Activated B cell treated with CpG ODN at 0.5 μM for 24 hours (primary cell): Measurements from ENCODE around the gene CST9L. TPM values are rescaled to one million over a fixed set of nuclear protein-coding genes. Genes with fewer than 3 reads are reported as not detected.

Source experiments
- ATAC-seq: fragments of 200-7000 bp; cut with Tn5 transposase; one replicate; pipeline ENCODE4 v1.10.0; 2021; ENCODE audit warnings: low read depth, mild to moderate bottlenecking, moderate library complexity
- CTCF ChIA-PET: fragments of 350-600 bp; sonication (Branson Sonifier 250); formaldehyde crosslinking; loops from one replicate; lab custom pipeline; 2021; ENCODE audit warnings: antibody characterized with exemption; lab: Charles Lee
- POLR2A ChIA-PET: fragments of 350-600 bp; sonication (Branson Sonifier 250); formaldehyde crosslinking; loops from one replicate; lab custom pipeline; 2021; ENCODE audit warnings: antibody characterized with exemption; lab: Charles Lee
- DNase-seq: peaks from one replicate; pipeline ENCODE4 v3.0.0; 2022
- H3K27ac Mint-ChIP-seq: one replicate; pipeline ENCODE4 v1.8.0; 2020; ENCODE audit warnings: mixed read lengths
- H3K27me3 Mint-ChIP-seq: one replicate; pipeline ENCODE4 v1.8.0; 2021; ENCODE audit warnings: mixed read lengths
- H3K36me3 Mint-ChIP-seq: one replicate; pipeline ENCODE4 v1.8.0; 2021; ENCODE audit warnings: low read depth, mixed read lengths
- H3K4me1 Mint-ChIP-seq: one replicate; pipeline ENCODE4 v1.8.0; 2021; ENCODE audit warnings: mixed read lengths
- H3K4me3 Mint-ChIP-seq: one replicate; pipeline ENCODE4 v1.8.0; 2020; ENCODE audit warnings: mild to moderate bottlenecking, mixed read lengths
- H3K9me3 Mint-ChIP-seq: one replicate; pipeline ENCODE4 v1.8.0; 2020; ENCODE audit warnings: mixed read lengths
- intact Hi-C: fragments of 100-400 bp; cut with micrococcal nuclease; formaldehyde crosslinking; loops from one replicate; pipeline ENCODE4 v1.15.1; 2024
- total RNA-seq: library from RNA; stranded (reverse); gene quantifications from 2 replicates; pipeline ENCODE4 v1.2.3, GENCODE V29; 2022
- TF ChIP-seq, protein P1 (sequence below): fragments of 200-600 bp; IDR thresholded peaks from one replicate; pipeline ENCODE4 v1.8.0; 2022; ENCODE audit warnings: antibody characterized with exemption, mild to moderate bottlenecking

Gene CST9L
- total RNA-seq, 1 donor from 2014 or later, result not detected

GRCh38 chr20:23604306-23604705 is 36.0 kb upstream of the CST9L start:
- intact Hi-C loops, result no loop called here
- H3K4me1 Mint-ChIP-seq, result no peaks in the 10 kb centered on the region
- POLR2A ChIA-PET, result no interaction called here
- H3K9me3 Mint-ChIP-seq, result no peaks in the 10 kb centered on the region
- peaks cover 4% of the 10 kb centered on the region for H3K27me3 Mint-ChIP-seq
- CTCF ChIA-PET, result no interaction called here
- TF ChIP-seq, protein P1, sequence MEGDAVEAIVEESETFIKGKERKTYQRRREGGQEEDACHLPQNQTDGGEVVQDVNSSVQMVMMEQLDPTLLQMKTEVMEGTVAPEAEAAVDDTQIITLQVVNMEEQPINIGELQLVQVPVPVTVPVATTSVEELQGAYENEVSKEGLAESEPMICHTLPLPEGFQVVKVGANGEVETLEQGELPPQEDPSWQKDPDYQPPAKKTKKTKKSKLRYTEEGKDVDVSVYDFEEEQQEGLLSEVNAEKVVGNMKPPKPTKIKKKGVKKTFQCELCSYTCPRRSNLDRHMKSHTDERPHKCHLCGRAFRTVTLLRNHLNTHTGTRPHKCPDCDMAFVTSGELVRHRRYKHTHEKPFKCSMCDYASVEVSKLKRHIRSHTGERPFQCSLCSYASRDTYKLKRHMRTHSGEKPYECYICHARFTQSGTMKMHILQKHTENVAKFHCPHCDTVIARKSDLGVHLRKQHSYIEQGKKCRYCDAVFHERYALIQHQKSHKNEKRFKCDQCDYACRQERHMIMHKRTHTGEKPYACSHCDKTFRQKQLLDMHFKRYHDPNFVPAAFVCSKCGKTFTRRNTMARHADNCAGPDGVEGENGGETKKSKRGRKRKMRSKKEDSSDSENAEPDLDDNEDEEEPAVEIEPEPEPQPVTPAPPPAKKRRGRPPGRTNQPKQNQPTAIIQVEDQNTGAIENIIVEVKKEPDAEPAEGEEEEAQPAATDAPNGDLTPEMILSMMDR, result no peak
- no peak overlapping the region for H3K4me3 Mint-ChIP-seq
- no peaks in the 10 kb centered on the region for H3K36me3 Mint-ChIP-seq
- no peak for DNase-seq
- no peak for ATAC-seq
- H3K27ac Mint-ChIP-seq, result no peak overlapping the region

- CTCF ChIA-PET, result no interaction called here
- no peaks in the 10 kb centered on the region for H3K9me3 Mint-ChIP-seq
- H3K4me1 Mint-ChIP-seq, result no peaks in the 10 kb centered on the region
- POLR2A ChIA-PET, result no interaction called here
- no peak overlapping the region for H3K27ac Mint-ChIP-seq
- DNase-seq, result no peak
- no peak for ATAC-seq
- peaks cover 4% of the 10 kb centered on the region for H3K27me3 Mint-ChIP-seq
- TF ChIP-seq, protein P1, result no peak
- H3K4me3 Mint-ChIP-seq, result no peak overlapping the region
- intact Hi-C loops, result no loop called here
- H3K36me3 Mint-ChIP-seq, result no peaks in the 10 kb centered on the region
Observed at GRCh38 chr20:23603321-23603720, 35.0 kb upstream of the CST9L start.

GRCh38 chr20:23602699-23603098 is 34.4 kb upstream of the CST9L start:
- ATAC-seq, result no peak
- no peak overlapping the region for H3K27ac Mint-ChIP-seq
- POLR2A ChIA-PET, result no interaction called here

GRCh38 chr20:23602241-23602640 is 34.0 kb upstream of the CST9L start:
- no peak for DNase-seq
- POLR2A ChIA-PET, result no interaction called here
- no peaks in the 10 kb centered on the region for H3K4me1 Mint-ChIP-seq
- H3K36me3 Mint-ChIP-seq, result no peaks in the 10 kb centered on the region
- intact Hi-C loops, result no loop called here
- no peaks in the 10 kb centered on the region for H3K9me3 Mint-ChIP-seq
- CTCF ChIA-PET, result no interaction called here
- peaks cover 4% of the 10 kb centered on the region for H3K27me3 Mint-ChIP-seq
- TF ChIP-seq, protein P1, result no peak
- no peak for ATAC-seq
- H3K27ac Mint-ChIP-seq, result no peak overlapping the region
- H3K4me3 Mint-ChIP-seq, result no peak overlapping the region

More at GRCh38 chr20:23602699-23603098, 34.4 kb upstream of the CST9L start:
- no peaks in the 10 kb centered on the region for H3K9me3 Mint-ChIP-seq
- no peak for DNase-seq
- H3K27me3 Mint-ChIP-seq, result peaks cover 4% of the 10 kb centered on the region
- CTCF ChIA-PET, result no interaction called here
- H3K4me1 Mint-ChIP-seq, result no peaks in the 10 kb centered on the region
- intact Hi-C loops, result no loop called here
- TF ChIP-seq, protein P1, result no peak
- no peak overlapping the region for H3K4me3 Mint-ChIP-seq
- no peaks in the 10 kb centered on the region for H3K36me3 Mint-ChIP-seq

- intact Hi-C loops, result no loop called here
- ChIA-PET POLR2A (no interaction called here), CTCF (no interaction called here)
- no peak for ATAC-seq
- peaks cover 4% of the 10 kb centered on the region for H3K27me3 Mint-ChIP-seq
- no peaks in the 10 kb centered on the region for H3K9me3 Mint-ChIP-seq
- H3K36me3 Mint-ChIP-seq, result no peaks in the 10 kb centered on the region
- H3K27ac Mint-ChIP-seq, result no peak overlapping the region
- DNase-seq, result no peak
- H3K4me3 Mint-ChIP-seq, result no peak overlapping the region
- TF ChIP-seq, protein P1, result no peak
- no peaks in the 10 kb centered on the region for H3K4me1 Mint-ChIP-seq
Observed at GRCh38 chr20:23601715-23602114, 33.4 kb upstream of the CST9L start.
